HepG2 (cell line): Measurements from ENCODE around the gene KCNK5. TPM values are rescaled to one million over a fixed set of nuclear protein-coding genes. Genes with fewer than 3 reads are reported as not detected.

Experiments
- ATAC-seq: fragments of 200-7000 bp; cut with Tn5 transposase; 3 replicates; pipeline ENCODE4 v1.9.1; 2020; ENCODE audit warnings: mild to moderate bottlenecking, moderate library complexity
- BruUV-seq: library from RNA; stranded (reverse); fragments of 400-500 nt; replicated peaks from 2 replicates; lab custom pipeline; 2021; lab: Mats Ljungman, UMichigan
- CTCF ChIA-PET: fragments of 300-600 bp; formaldehyde crosslinking; extraction: SDS; loops from one replicate; lab custom pipeline; 2021; ENCODE audit warnings: low total read pairs, inconsistent platforms, low intra/inter-chr PET ratio; lab: Yijun Ruan, JAX
- POLR2A ChIA-PET: fragments of 350-600 bp; sonication (Branson Sonifier 250); formaldehyde crosslinking; loops from one replicate; lab custom pipeline; 2020; ENCODE audit warnings: antibody characterized with exemption, inconsistent platforms; lab: Yijun Ruan, JAX
- DNase-seq: peaks from one replicate; pipeline ENCODE4 v3.0.0-alpha.2; 2015; ENCODE audit warnings: low spot score
- FAIRE-seq: peaks from 3 replicates; lab custom pipeline; 2011; peaks lifted over from hg19 to GRCh38; lab: Jason Lieb, UNC
- H2AFZ ChIP-seq: one replicate; pipeline ENCODE4 v1.6.1; 2011; ENCODE audit warnings: low read length, inconsistent platforms
- H3K27ac ChIP-seq: fragments of 300-600 bp; 3 replicates; pipeline ENCODE4 v1.8.0; 2011; ENCODE audit warnings: mixed run types, mild to moderate bottlenecking, mixed read lengths, low read length, inconsistent platforms; ENCODE audit not compliant: insufficient read depth; ENCODE audit errors: extremely low read length
- H3K27me3 ChIP-seq, 2 experiments: fragments of 200-600 bp in 1 of 2; 2 replicates in 1 of 2; 3 replicates in 1 of 2; pipeline versions ENCODE4 v1.6.0 to v1.8.0; 2011; ENCODE audit warnings: low read length in 2 of 2, mild to moderate bottlenecking in 2 of 2, moderate library complexity in 2 of 2, inconsistent platforms in 1 of 2; ENCODE audit not compliant: insufficient read depth in 2 of 2, control insufficient read depth in 1 of 2
- H3K36me3 ChIP-seq, 2 experiments: fragments of 200-600 bp in 1 of 2; replicated peaks in 1 of 2; 2 replicates in 1 of 2; 3 replicates in 1 of 2; pipeline versions ENCODE4 v1.5.1 to v1.8.0; 2011; ENCODE audit warnings: low read length in 2 of 2, inconsistent platforms in 1 of 2; ENCODE audit not compliant: insufficient read depth in 2 of 2, control insufficient read depth in 1 of 2
- H3K4me1 ChIP-seq: 2 replicates; pipeline ENCODE4 v1.5.1; 2012; ENCODE audit warnings: low read length, inconsistent platforms; ENCODE audit not compliant: insufficient read depth
- H3K4me2 ChIP-seq: 2 replicates; pipeline ENCODE4 v1.6.0; 2011; ENCODE audit warnings: low read depth, low read length, inconsistent platforms
- H3K4me3 ChIP-seq, 3 experiments: fragments of 200-600 bp in 1 of 3; sonication (generic), shearing (Covaris generic) in 1 of 3; replicated peaks in 1 of 3; 2 replicates each; pipeline ENCODE4 v1.5.1; 2011 to 2016; ENCODE audit warnings: low read length in 3 of 3, inconsistent platforms in 2 of 3, low read depth in 2 of 3, mild to moderate bottlenecking in 2 of 3, control low read depth in 1 of 3, mixed read lengths in 1 of 3; ENCODE audit not compliant: insufficient read depth in 1 of 3
- H3K79me2 ChIP-seq: one replicate; pipeline ENCODE4 v1.6.1; 2011; ENCODE audit warnings: low read length, inconsistent platforms; ENCODE audit not compliant: insufficient read depth
- H3K9ac ChIP-seq: 2 replicates; pipeline ENCODE4 v1.6.0; 2011; ENCODE audit warnings: mild to moderate bottlenecking, low read depth, low read length, inconsistent platforms; ENCODE audit not compliant: insufficient read depth
- H3K9me3 ChIP-seq: 2 replicates; pipeline ENCODE4 v1.5.1; 2012; ENCODE audit warnings: mild to moderate bottlenecking, low read length
- H4K20me1 ChIP-seq: 2 replicates; pipeline ENCODE4 v1.6.0; 2011; ENCODE audit warnings: inconsistent platforms, mild to moderate bottlenecking, low read length, moderate library complexity; ENCODE audit not compliant: insufficient read depth
- GABPA ChIP-seq, 2 experiments: IDR thresholded peaks; 2 replicates each; pipeline ENCODE4 v1.6.1; 2011 to 2016; ENCODE audit warnings: low read depth in 2 of 2, low read length in 1 of 2, missing biosample characterization in 1 of 2, missing genetic modification characterization in 1 of 2
- HES4 ChIP-seq: sonication (generic); formaldehyde crosslinking; IDR thresholded peaks from 2 replicates; pipeline ENCODE4 v1.9.0; 2021; ENCODE audit warnings: mild to moderate bottlenecking, missing genetic modification reagents, borderline replicate concordance
- MTA3 ChIP-seq: sonication (generic); formaldehyde crosslinking; IDR thresholded peaks from 2 replicates; pipeline ENCODE4 v1.4.0; 2020; ENCODE audit warnings: missing genetic modification reagents
- RELA ChIP-seq: sonication (generic); formaldehyde crosslinking; IDR thresholded peaks from 2 replicates; pipeline ENCODE4 v1.4.0; 2020; ENCODE audit warnings: missing genetic modification reagents
- RXRA ChIP-seq: sonication (generic); formaldehyde crosslinking; IDR thresholded peaks from 2 replicates; pipeline ENCODE4 v1.5.1; 2020; ENCODE audit warnings: missing genetic modification reagents
- SMC3 ChIP-seq: IDR thresholded peaks from 2 replicates; pipeline ENCODE4 v1.6.1; 2011; ENCODE audit warnings: low read length, improper control_type of control experiment
- TCF7 ChIP-seq: sonication (generic); IDR thresholded peaks from 2 replicates; pipeline ENCODE4 v1.6.1; 2016; ENCODE audit warnings: antibody characterized with exemption, low read depth
- ZNF713 ChIP-seq: sonication (generic); formaldehyde crosslinking; IDR thresholded peaks from 2 replicates; pipeline ENCODE4 v1.4.0; 2020; ENCODE audit warnings: mild to moderate bottlenecking, missing genetic modification reagents
- WGBS: methylation state at CpG from one replicate; pipeline ENCODE4 v1.1.6; 2017; ENCODE audit warnings: low lambda C conversion rate; 5-methylcytosine and 5-hydroxymethylcytosine counted together
- in situ Hi-C: cut with HindIII; loops from 2 replicates; pipeline ENCODE4 v1.10.0; 2017; ENCODE audit warnings: low pct_unique_long_range_greater_than_20kb; ENCODE audit not compliant: extremely low pct_ligation_motif_present
- intact Hi-C: fragments of 100-400 bp; cut with micrococcal nuclease; formaldehyde crosslinking; loops from one replicate; pipeline ENCODE4 v1.10.0; 2022; ENCODE audit not compliant: unreplicated experiment
- polyA plus RNA-seq, 8 experiments: library from polyadenylated mRNA; depleted of rRNA in 3 of 8; stranded (reverse) in 7 of 8; unstranded in 1 of 8; fragments of >200 nt; fragmentation: Illumina TruSeq in 4 of 8; extraction: Trizol in 4 of 8; gene quantifications; 2 replicates each; pipeline versions ENCODE4 v1.2.1 to v1.2.3, GENCODE V29; 2011 to 2016; ENCODE audit warnings: low read depth in 4 of 8, missing spikeins in 1 of 8, mixed read lengths in 1 of 8; ENCODE audit not compliant: insufficient read depth in 1 of 8
- total RNA-seq, 5 experiments: library from RNA; depleted of rRNA; stranded (reverse); fragments of >200 nt; fragmentation: Illumina TruSeq; extraction: Trizol; gene quantifications; 2 replicates each; pipeline ENCODE4 v1.2.3, GENCODE V29; 2016; ENCODE audit warnings: low read depth in 1 of 5

KCNK5 gene
- total and polyA plus RNA-seq, 2 of the 13 experiments (the other 11 are each of a cell fraction or from before 2014, with no cell fraction given), result 0.04 TPM; not detected in 1

DNA sequence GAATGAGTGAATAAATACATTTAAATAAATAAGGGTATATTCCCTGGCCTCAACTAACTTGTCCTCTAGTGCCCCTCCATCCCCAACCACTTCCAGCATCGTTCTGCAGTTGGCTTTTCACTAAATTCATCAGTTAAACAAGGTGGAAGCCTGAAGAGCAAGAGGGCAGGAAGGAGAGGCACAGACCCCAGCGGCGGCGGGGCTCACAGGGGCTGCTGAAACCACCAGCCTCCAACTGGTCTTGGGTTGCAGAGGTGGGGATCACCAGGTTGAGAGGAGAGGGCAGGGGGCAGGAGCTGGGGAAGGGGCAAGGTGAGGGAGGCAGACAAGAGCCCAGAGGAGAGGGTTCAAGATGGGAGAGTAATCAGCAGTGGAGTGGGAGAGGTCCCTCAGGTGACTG lies 27.1 kb downstream of the KCNK5 start:
- FAIRE-seq (no peak), ATAC-seq (no peak), DNase-seq (no peak)
- intact Hi-C loops (no loop called here), in situ Hi-C loops (no loop called here)
- POLR2A ChIA-PET, result no interaction called here
- CTCF ChIA-PET, result no interaction called here
- no peak overlapping the region for H3K9ac ChIP-seq
- H2AFZ ChIP-seq, result no peak overlapping the region
- no peaks in the 10 kb centered on the region for H3K36me3 ChIP-seq
- 64% methylated on average over 4 of the region's 4 CpGs for WGBS
- H3K4me2 ChIP-seq, result no peak overlapping the region
- H3K27ac ChIP-seq, result no peak overlapping the region
- no peaks in the 10 kb centered on the region for H3K4me1 ChIP-seq
- no peaks in the 10 kb centered on the region for H3K9me3 ChIP-seq
- H3K79me2 ChIP-seq, result no peaks in the 10 kb centered on the region
- no peaks in the 10 kb centered on the region for H4K20me1 ChIP-seq
- TF ChIP-seq RELA (no peak), ZNF713 (CRISPR knock-in tag) (no peak), TCF7 (no peak), HES4 (CRISPR knock-in tag) (no peak), MTA3 (CRISPR knock-in tag) (no peak)
- no TSS peak for BruUV-seq
- no peak overlapping the region for H3K4me3 ChIP-seq
- H3K27me3 ChIP-seq, result no peaks in the 10 kb centered on the region; a peak in 2 of 5 replicates

DNA sequence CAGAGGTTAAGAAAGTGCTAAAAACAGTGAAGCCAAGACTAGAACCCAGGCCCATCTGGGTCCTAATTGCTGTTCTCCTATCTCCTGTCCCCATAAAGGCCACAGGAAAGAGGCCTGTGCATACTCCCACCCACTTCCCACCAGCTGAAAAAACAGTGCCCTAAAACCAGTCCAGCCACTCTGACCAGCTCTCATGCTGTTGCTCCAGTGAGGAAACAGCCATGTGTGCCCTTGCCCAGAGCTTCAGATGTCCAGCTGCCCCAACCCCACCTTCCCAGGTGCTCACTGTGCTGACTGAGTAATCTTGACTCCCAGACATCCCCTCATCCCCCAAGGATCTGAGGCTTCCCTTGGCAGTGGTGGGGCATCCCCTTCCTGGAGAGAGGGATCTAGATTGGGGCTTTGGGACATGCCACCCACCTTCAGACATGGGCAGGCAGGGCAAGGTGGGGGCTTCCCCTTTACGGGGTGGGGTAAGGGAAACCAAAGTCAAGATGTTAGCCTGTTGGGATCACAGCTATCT lies 28.7 kb downstream of the KCNK5 start:
- ChIA-PET POLR2A (no interaction called here), CTCF (no interaction called here)
- no peak overlapping the region for H3K9ac ChIP-seq
- no peak overlapping the region for H3K27ac ChIP-seq
- H3K4me3 ChIP-seq, result no peak overlapping the region
- no peaks in the 10 kb centered on the region for H3K36me3 ChIP-seq
- DNase-seq, result no peak
- H3K27me3 ChIP-seq, result no peaks in the 10 kb centered on the region; a peak in 2 of 5 replicates
- ATAC-seq, result no peak
- no peak overlapping the region for H3K4me2 ChIP-seq
- no peaks in the 10 kb centered on the region for H3K79me2 ChIP-seq
- H2AFZ ChIP-seq, result no peak overlapping the region
- no peak for FAIRE-seq
- no TSS peak for BruUV-seq
- in situ Hi-C loops, result no loop called here
- TF ChIP-seq RXRA (CRISPR knock-in tag), result no peak
- TF ChIP-seq GABPA (IDR thresholded peaks at IDR 0.05; ENCODE audit: low read depth, low read length), result no peak
- TF ChIP-seq GABPA (CRISPR knock-in tag; IDR thresholded peaks at IDR 0.05; ENCODE audit: low read depth), result no peak
- TF ChIP-seq SMC3, result no peak
- 14% methylated on average over 1 of the region's 1 CpG for whole genome bisulfite sequencing
- no peaks in the 10 kb centered on the region for H3K4me1 ChIP-seq
- no peaks in the 10 kb centered on the region for H4K20me1 ChIP-seq
- no peaks in the 10 kb centered on the region for H3K9me3 ChIP-seq
- intact Hi-C loops, result no loop called here
